ENCODE results near the gene SREK1.
"Not testable (repeated sequence)": the region's sequence is repeated elsewhere in the genome, so short reads cannot be mapped to it uniquely, and the experiment has no call there.

Gene SREK1

GRCh38 chr5:66144074-66144833, at the start of gene SREK1:
SREK1 (plus strand) TSS chr5:66144300; CDS start chr5:66144377, 77 bp downstream.
- DNase-seq = peak; percentile 98

- DNase-seq = no peak
Observed at GRCh38 chr5:66100851-66101250, 43.2 kb upstream of the SREK1 start.

GRCh38 chr5:66113160-66113559, 30.9 kb upstream of the SREK1 start:
- DNase-seq = peak; percentile 51

- no peak for DNase-seq
Observed at GRCh38 chr5:66118304-66118703, 25.8 kb upstream of the SREK1 start.

- no peak for DNase-seq
Observed at GRCh38 chr5:66122379-66123034, 21.6 kb upstream of the SREK1 start.

- DNase-seq = no peak
Observed at GRCh38 chr5:66129144-66129543, 15.0 kb upstream of the SREK1 start.

- no peak for DNase-seq
Observed at GRCh38 chr5:66130493-66130892, 13.6 kb upstream of the SREK1 start.

- DNase-seq = no peak
Observed at GRCh38 chr5:66134407-66134861, 9.7 kb upstream of the SREK1 start.

- no peak for DNase-seq
Observed at GRCh38 chr5:66136053-66136452, 8.0 kb upstream of the SREK1 start.

- not testable (repeated sequence) for DNase-seq
Observed at GRCh38 chr5:66136944-66137343, 7.2 kb upstream of the SREK1 start.

- no peak for DNase-seq
Observed at GRCh38 chr5:66138637-66139317, 5.3 kb upstream of the SREK1 start.

- no peak for DNase-seq
Observed at GRCh38 chr5:66139318-66139712, 4.8 kb upstream of the SREK1 start.

GRCh38 chr5:66142417-66142816, 1.7 kb upstream of the SREK1 start:
- no peak for DNase-seq

GRCh38 chr5:66143473-66144073, 527 bp upstream of the SREK1 start:
- peak; percentile 68 for DNase-seq

- peak; percentile 85 for DNase-seq
Observed at GRCh38 chr5:66144834-66145390, 812 bp downstream of the SREK1 start.

- DNase-seq = no peak
Observed at GRCh38 chr5:66145737-66146136, 1.6 kb downstream of the SREK1 start.

GRCh38 chr5:66149950-66150349, 5.8 kb downstream of the SREK1 start:
- DNase-seq = peak; percentile 34

GRCh38 chr5:66151030-66151429, 6.9 kb downstream of the SREK1 start:
- no peak for DNase-seq

- DNase-seq = no peak
Observed at GRCh38 chr5:66151491-66151890, 7.4 kb downstream of the SREK1 start.

- DNase-seq = no peak
Observed at GRCh38 chr5:66157046-66157445, 12.9 kb downstream of the SREK1 start.

GRCh38 chr5:66161356-66161755, 17.3 kb downstream of the SREK1 start:
- no peak for DNase-seq

- DNase-seq = no peak
Observed at GRCh38 chr5:66164044-66164790, 20.1 kb downstream of the SREK1 start.

Measured in DMS53 (cell line).